Dermis microvascular lymphatic vessel endothelial cell (primary cell): ENCODE results near the gene SATB1. TPM values are rescaled to one million over a fixed set of nuclear protein-coding genes. Genes with fewer than 3 reads are reported as not detected.
A peak's percentile ranks its signal among the peaks of the same experiment; 100 is the strongest.
"Not testable (repeated sequence)": the region's sequence is repeated elsewhere in the genome, so short reads cannot be mapped to it uniquely, and the experiment has no call there.

Experiments used
- DNase-seq, 2 donors: peaks; one replicate each; pipeline versions ENCODE4 v3.0.0 to v3.0.0-alpha.2; 2010; ENCODE audit warnings: low read depth in 2 of 2
- total RNA-seq: library from RNA; depleted of rRNA; stranded (reverse); fragments of >200 nt; gene quantifications from 2 replicates; pipeline ENCODE4 v1.2.1, GENCODE V29; 2014

Gene SATB1
- 3.3 and 5.6 TPM in 2 replicates for total RNA-seq

DNA sequence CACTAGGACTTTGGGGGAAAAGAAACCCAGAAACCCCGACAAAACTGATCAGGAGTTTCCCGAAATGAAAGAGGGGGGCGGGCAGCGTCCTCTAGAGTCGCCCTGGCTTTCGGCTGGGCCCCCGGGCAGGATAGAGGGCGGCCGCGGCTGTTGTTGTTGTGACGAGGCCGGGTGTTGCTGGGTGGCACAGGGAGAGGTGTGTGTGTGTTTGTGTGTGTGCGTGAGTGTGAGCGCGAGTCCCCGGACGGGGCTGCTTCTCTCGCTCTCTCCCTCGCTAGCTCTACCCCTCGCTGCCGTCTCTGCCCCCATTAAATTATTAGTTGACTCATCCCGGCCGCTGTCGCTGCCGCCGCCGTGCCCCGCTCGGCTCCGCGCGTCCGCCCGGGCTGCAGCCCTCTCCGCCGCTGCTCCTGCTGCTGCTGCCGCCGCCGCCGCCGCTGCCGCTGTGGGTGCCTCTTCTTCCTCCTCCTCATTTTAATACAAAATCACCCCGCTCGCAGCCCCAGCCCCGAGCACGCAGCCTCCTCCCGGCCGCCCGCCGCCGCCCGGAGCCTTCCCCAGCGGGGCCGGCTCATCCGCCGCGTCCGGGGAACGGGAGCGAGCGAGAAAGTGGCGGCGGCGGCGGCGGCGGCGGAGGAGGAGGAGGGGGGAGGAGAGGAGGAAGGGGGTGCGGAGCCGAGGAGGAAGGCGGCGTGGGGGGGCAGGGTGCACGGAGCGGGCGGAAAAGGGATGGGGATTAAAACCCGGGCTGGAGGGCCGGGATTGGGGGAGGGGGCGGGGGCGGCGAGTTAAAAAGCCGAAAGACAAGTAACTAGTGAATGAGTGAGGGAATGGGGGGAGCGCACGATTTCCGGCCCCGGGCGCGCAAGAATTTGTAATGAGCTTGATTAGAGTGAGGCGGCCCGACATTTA, at the start of gene SATB1:
TSS of gene SATB1 (minus strand) at position 611 of the 912 bp plus-strand sequence. CDS start 4,372 bp downstream, outside the sequence.
- DNase-seq, result peak; percentile 11 to 48

DNA sequence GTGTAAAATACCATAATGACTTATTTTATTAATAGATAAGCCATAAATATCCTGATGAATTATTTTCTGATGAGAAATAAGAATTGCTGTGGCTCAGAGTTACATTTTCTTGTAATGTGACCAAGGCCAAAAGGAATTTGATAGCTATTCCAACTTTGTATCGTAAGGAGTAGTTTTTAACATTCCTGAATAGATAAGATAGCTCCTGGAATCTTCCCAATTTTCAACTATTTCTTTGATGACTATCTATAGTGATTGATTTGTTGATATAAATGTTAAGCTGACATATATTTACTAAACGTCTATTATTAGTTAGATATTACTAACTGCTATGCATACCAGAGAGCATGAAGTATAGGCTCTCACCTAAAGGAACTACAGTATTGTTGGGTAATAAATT, 49.1 kb upstream of the SATB1 start:
- no peak for DNase-seq

DNA sequence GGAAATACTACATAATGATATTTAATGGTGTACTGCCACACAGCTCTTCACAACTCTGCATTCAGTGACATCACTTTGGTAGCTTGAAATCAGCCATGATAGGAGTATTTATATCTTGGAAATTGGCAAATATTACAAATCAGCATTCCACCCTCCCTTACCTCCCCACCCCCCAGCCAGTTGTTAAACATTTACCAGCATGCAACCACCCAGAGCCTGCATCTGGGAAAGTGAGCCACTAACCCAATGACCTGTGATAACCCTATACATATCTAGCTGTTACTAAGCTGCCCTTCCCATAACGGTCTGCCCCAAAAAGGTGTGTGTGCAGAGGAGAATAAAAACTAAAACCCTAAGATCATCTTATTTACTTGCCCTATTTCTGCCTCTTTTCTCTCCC, 44.6 kb upstream of the SATB1 start:
- DNase-seq, result no peak

DNA sequence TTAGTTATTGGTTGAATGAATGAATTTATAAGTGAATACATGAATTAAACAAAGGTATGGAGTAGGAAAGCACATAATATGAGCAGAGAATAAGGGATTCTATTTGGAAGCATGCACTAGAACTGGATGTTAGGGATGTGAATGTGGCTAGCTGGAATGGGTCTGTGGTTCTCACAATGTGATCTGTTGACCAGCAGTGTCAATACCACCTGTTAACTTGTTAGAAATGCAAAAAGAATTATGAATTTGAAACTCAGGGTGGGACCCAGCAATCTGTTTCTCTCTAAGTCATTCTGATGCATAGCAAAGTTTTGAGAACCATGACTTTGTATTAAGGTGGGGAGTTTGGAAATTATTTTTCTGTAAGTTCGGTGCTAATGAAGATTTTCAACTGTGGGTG, 41.0 kb upstream of the SATB1 start:
- no peak for DNase-seq

DNA sequence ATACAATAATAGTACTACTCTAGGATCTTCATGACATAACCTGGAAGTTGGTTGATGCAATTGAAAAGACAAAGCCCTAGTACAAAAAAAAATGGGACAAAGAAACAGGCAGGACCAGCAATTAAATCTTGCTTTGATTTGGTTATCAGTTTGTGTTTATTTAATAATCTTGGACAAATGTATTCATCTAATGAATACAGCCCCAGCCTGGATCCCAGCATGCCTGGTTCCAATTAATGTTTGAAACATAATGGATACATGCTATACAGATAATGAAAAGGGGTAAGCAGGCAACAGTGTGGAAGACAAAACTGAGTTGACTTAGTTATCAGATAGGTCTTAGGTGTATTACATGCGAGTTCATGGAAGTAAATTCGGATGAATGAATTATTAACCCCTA, 29.6 kb upstream of the SATB1 start:
- DNase-seq, result no peak

DNA sequence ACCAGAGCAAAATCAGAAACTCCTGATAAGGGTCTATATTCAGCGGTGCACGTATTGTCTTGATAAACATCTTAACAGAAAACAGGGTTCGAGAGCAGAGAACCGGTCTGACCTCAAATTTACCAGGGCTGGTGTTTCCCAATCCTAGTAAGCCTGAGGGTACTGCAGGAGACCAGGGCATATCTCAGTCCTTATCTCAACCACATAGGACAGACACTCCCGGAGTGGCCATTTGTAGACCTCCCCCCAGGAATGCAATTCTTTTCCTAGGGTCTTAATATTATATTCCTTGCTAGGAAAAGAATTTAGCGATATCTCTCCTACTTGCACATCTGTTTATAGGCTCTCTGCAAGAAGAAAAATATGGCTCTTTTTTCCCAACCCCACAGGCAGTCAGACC, 24.5 kb upstream of the SATB1 start:
- DNase-seq, result not testable (repeated sequence)

DNA sequence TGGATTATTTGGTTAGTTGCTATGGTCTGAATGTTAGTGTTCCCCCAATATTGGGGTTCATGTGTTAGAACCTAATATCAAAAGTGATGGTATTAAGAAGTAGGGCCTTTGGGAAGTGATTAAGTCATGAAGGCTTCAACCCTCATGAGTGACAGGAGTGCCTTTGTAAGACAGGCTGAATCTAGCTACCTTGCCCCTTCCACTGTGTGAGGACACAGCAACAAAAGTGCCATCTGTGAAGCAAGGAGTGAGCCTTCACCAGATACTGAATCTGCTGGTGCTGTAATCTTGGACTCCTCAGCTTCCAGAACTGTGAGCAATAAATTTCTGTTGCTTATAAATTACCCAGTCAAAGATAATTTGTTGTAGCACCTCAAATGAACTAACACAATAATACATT, 22.6 kb upstream of the SATB1 start:
- no peak for DNase-seq

DNA sequence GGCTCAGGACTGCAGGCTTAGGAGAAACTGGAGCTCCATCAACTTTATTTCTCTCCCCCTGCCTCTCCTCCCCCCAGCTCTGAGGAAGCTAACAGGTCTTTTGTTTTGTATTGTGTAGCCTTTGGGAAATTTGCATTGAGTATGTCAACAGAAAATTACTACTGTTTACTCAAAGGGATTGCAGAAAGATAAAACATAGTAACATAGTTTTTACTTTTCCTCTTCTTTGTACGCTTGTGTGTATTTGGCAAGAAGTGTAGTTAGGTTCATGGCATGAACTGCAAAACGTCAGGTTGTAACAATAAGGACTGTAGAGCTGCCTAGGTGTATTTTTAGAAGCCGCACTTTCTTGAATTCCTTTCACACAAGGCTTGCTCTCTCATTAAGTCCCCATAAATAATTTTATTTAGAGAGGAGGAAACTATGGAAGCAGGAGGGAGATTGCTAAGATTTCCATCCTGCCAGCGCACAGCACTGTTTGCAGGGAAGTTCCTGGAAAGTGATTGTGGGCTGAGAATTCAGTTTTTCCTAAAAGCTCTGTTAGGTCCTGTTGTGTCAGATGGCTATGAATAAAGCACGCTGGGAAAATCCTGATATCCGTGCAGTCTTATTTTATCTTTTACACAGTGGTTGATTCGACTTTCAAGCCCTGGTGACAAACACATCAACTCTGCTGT, 21.1 kb upstream of the SATB1 start:
- no peak for DNase-seq

DNA sequence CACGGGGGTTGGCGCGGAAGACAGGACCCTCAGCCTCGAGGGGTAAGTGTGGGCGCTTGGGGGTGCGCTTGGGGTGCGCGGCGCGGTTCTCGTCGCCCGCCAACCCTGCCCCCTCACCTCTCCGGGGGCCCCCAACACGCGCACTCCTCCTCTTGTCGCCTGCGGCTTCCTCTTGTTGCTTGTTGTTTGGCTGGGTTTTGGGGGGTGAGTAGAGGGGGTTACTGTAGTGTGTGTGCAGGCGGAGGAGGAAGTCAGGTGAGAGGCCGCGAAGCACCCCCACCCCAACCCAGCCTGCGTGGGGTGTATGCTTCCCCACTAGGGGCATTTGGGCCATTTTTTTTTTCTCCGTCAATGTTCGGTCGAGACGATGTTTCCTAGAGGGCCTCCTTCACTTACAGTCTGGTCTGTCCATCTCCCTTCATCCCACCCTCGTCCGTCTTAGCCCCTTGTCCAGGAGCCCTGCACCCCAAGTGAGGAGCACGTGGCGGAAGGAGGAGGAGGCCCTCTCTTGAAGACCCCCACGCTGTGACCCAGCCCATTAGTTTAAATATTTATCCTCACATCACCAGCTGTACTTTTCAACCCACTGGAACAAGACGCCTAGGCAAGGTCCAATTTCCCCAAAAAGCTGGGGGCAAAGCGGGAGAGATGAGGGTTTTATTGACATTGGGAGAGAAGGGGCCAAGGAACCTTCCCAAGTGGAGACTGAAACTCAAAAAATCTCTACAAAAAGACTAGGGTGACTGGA, 20.4 kb upstream of the SATB1 start:
- no peak for DNase-seq

DNA sequence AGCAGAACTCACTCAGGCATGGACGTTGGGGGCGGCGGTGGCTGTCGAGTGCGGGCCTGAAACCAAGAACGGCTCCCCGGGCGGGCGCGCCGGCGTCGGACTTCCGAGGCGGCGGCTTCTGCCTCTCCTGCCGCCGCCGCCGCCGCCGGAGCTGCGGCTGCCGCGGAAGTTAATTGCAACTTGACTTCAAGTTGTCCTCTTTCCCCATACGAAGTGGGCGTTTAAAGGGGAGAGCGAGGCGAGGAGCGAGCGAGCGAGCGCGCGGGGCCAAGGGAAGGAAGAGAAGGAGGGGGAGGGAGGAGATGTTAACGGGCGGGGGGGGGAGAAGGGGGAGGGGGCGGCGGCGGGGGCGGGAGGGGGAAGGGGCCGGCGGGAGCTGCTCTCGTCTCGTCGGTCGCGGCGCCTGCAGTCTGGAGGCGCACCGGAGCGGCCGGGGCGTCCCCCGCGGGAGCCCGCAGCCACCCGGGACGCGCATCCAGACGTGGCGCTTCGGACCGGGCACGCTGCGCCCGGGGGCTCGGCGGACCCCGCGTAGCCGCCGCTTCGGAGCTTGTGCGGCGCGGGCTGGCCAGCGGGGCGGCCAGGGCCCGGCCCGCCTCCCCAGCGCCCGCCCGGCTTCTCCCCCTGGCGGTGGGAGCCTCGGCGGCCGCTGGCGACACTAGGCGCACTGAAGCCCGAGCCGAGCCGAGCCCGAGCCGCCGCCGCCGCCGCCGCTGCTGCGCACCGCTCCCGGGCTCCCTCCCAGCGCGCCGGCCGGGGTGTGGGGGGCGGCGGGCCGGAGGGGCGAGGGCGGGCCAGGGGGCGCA, 19.7 kb upstream of the SATB1 start:
- DNase-seq, result peak; percentile 16 to 68

DNA sequence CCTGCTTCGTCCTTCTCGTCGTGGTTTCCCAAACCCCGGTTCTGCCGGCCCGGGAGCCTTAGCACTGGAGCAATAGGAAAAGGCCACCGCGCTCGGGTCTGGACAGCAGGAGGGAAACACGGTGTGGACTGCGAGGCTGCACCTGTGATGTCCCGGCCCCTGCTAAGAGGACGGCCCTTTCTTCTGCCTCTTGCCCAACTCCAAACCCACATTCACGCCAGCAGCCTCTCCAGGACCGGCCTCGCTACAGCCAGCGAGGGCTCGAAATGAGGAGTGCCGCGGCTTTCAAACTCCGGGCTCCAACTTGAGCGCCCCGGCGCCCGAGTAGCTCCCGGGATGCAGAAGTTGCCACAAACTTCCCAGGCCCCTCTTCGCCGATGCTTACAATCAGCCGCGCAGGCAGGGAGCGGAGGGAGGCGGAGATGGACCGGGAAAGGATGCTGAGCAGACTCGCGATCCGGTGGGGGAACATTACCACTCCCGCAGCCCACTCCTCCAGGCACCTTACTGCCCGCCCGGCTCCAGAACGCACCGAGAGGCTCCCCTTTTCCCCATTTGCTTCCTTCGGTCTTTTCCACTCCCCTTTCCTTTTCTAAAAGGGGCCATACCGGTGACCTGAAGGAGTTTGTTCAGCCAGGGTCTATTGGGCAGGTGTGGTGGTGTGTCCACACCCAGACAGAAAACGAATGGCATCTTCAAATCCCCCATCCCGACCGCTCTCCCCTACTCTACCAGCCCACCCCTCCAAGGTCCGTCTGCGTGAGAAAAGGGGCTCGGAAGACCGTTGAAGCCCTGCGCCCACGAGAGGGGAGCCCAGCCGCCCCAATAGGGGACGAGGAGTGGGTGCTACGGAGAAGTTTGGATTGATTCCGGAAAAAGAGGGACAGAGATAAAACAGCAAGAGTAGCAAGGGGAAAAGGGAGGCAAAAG, 18.8 kb upstream of the SATB1 start:
- DNase-seq, result no peak

DNA sequence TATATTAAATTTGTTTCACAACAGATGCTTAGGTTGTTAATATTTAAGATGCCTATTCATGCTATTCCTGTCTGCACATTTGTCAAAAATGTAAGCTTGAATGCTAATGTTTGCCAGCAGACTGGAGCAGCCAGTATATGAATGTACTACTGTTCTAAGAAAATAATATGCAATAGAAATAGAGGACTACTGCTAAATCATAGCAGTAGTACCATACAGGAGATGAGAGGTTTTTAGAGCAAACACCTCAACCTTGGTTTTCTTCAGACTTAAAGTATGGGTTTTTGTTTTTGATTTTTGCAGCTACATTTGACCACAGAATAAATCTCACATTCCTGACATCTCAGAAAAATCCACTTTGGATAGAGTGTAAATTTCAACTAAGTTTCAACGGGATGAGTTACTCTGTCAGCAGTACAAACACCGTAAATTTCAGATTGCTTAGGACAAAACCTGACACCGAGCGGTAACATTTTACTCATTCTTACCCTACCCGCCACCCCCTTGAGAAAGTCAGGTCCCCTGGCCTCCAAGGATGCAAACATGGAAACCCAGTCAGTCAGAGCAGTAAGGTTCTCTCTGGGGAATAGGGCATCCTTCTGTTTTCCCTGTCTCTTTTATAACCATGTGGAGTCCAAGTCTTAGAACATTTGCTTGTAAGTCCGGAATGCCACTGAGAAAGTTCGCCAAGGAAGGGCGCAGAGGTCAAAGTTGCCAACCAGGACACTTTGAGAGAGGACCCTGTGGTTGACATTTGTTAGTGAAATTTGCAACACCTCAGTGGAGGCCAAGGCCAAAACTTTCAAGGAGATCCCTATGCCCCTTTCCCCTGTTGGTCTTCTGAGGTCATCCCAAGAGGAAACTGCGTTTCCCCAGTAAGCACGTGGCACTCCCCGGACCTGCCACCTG, 17.9 kb upstream of the SATB1 start:
- DNase-seq, result no peak

DNA sequence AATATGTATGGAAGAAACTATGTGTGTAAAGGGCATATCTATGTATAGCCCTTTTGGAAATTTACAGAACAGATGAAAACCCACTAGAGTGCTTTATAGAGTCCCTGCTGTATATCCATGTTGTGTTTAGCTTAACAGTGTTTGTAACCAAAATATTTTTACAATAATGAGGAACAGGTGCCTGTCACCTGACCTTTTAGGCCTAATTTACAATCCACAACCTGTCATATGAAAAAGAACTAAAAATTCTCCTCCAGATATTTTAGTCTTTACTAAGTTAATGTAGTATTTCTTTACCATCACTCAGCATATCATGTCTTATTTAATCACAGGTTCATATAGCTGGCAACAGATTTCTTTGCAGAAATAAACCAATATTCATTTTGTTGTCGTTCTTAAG, 16.4 kb upstream of the SATB1 start:
- no peak for DNase-seq

DNA sequence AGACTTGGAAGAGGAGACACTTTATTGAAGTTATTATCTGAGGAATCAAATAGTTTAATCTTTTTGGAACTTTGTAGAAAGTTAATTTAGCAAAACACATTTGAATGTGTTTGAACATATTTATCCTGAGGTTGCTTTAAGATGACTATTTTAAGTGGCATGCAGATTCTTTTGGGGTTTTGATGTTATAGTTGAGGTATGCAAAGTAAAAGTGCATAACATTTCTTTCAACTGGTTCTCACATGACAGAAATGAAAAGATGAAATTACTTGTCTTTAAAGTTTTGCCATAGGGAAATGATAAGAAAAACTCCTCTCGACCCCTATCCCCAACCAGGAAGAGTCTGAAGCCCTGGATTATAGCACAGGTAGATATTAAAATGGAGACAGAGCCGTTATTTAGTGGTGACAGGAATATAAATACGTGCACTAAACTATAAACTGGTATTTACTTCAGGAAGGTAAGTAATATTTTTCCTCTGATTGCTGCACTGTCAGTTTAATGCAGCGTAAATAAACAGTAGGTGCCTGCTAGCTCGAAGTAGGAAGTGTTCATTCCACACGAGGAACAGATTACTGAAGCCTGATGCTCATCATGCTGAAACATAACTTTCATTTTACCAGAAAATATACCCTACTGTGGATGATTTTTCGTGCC, 15.1 kb upstream of the SATB1 start:
- no peak for DNase-seq

DNA sequence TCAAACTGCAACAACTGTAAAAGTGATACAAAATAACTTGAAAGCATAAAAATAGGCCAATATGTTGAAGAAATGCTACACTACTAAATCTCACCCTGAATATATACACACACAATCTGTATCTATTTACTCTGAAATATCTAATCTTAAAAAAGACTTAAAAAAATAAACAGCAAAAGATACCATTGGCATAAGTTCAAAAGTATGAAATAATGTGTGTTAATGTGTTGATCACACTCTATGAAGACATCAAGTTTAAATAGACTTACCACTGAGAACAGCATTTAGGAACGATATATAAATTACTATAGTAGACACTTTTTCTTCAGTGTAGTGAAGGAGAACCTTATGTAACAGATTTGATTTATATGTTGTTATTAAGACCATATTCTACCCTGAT, 14.1 kb upstream of the SATB1 start:
- DNase-seq, result no peak

DNA sequence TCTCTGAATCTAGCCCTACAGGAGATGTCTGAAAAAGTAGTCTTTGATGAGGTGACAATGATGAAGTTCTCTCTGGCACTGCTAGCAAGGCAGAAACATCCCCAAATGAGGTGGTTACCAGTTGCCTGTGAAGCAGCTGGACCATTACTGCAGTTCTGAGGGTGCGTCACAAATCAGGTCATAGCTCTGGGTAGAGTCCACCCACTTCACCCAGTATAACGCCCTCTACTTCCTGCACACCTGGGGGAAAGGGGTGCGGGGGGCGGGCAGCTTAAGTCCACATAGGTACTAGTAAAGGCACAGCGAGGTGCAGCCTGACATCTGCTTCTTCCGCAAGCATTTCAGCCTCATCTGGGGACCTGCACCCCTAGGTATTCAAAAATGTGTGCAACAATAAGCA, 13.4 kb upstream of the SATB1 start:
- no peak for DNase-seq

DNA sequence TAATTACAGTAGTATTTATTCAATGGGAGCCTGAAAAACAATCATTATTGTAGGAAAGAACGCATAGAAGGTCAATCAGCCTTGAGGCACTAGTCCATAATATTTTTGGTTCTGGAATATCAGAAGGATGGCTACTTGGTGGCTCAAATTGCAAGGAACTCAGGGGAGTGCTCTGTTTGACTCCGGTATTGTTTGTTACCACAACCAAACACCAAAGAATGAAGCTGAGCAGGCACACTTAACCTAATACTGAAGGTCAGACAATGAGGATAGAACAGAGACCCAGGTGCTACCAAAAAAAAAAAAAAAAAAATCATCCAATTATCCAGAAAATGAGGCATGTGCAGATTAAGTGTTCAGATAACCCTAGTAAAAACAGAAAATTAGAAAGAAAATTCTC, 11.1 kb upstream of the SATB1 start:
- no peak for DNase-seq

DNA sequence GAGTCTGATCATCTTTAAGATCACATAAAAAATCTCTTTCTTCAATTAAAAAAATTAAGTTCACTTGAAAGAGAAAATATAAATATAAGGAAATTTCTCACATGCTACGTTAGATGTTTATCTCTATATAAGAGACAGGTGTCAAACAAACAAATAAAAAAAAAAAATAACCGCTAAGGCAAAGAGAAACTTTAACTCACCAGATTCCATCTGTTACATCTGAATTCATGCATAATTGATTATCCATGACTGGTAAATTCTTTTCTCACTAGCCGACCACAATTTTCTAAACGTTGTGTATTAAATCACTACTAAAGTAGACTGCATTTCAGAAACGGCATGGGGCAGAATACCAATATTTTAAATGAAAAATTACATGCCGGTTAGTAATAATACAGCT, 9.6 kb upstream of the SATB1 start:
- no peak for DNase-seq

DNA sequence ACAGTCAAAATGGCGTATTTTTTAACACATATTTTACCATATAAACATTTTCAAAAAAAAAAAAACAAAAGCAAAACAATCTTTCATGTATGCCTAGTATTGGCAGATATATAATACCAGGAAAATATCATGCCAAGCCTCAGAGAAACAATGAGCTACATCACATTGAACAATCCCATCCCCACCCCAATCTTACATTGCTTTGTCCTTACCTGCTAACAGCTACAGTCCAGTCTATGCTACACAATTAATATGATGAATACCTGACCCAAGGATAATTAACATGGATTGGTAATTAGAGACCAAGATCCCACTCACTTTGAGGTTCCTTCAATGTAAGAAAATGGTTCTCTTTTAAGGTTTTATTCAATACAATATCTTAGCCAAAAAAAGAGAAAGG, 7.6 kb upstream of the SATB1 start:
- DNase-seq, result no peak
